ENCODE results near the gene GCGR.
A peak's percentile ranks its signal among the peaks of the same experiment; 100 is the strongest.

GCGR gene

DNA sequence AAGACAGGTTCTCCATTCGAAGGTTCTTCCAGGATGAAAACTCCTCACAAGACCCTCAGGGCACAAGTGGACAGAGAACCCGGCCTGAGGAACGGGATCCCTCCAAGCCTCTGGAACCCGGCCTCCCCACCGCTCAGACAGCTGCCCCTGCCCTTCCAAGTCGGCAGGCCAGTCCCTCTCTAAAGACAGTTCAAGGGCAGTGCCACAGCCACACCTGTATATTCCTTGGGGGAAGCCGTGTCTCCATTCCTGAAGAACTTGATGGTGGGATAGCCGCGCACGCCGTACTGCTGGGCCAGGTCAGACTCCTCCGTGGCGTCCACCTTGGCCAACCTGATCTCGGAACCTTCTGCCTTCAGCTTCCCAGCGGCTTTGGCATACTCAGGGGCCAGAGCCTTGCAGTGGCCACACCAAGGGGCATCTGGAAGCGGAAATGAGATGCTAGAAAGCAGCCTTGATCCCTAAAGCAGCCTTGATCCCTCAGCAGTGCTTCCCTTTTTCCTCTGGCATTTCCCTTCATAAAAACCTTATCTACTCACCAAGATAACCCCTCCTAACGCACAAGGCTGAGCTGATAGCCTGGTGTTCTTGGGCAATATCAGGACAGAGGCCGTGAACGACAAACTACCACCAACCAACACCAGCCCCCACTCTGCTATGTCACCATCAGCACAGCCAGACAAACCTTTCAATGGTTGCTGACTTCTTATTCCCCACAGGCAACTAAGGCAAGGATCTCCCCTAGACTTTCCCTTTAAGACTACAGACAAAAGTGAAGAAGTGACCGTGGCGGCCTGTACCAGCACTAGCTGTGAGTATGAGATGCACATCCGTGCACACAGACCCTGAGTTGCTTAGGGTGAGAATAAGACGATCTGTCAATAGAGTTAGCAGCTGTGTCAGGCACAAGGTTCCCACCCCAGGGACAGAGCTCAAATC is 55.3 kb downstream of the GCGR start:
- TF ChIP-seq FOXK2 (IDR thresholded peaks at IDR 0.05) (no peak), SUZ12 (IDR thresholded peaks at IDR 0.05) (no peak), FOXM1 (IDR thresholded peaks at IDR 0.05; ENCODE audit: borderline replicate concordance) (no peak), FOXA1 (IDR thresholded peaks at IDR 0.05) (no peak), ARNT (IDR thresholded peaks at IDR 0.05) (no peak), ZNF384 (IDR thresholded peaks at IDR 0.05) (no peak), CTBP1 (IDR thresholded peaks at IDR 0.05; ENCODE audit: borderline replicate concordance) (no peak), LEF1 (IDR thresholded peaks at IDR 0.05; ENCODE audit: borderline replicate concordance) (no peak), SP1 (IDR thresholded peaks at IDR 0.05) (no peak), HDGF (IDR thresholded peaks at IDR 0.05; ENCODE audit: borderline replicate concordance) (no peak)
- TF ChIP-seq, protein P1, sequence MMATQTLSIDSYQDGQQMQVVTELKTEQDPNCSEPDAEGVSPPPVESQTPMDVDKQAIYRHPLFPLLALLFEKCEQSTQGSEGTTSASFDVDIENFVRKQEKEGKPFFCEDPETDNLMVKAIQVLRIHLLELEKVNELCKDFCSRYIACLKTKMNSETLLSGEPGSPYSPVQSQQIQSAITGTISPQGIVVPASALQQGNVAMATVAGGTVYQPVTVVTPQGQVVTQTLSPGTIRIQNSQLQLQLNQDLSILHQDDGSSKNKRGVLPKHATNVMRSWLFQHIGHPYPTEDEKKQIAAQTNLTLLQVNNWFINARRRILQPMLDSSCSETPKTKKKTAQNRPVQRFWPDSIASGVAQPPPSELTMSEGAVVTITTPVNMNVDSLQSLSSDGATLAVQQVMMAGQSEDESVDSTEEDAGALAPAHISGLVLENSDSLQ (IDR thresholded peaks at IDR 0.05), result no peak
- no peak for DNase-seq (ENCODE audit: extremely low spot score)
- POLR2A ChIA-PET, result interaction anchor here (0.6 to 1.4 kb wide), 9 partner anchors 8 to 164 kb away, joined by 3 to 9 read pairs (median 3); partner anchors contain the start of genes CENPX, LRRC45, MCRIP1 and MRPL12
- CTCF ChIA-PET, result no interaction called here

DNA sequence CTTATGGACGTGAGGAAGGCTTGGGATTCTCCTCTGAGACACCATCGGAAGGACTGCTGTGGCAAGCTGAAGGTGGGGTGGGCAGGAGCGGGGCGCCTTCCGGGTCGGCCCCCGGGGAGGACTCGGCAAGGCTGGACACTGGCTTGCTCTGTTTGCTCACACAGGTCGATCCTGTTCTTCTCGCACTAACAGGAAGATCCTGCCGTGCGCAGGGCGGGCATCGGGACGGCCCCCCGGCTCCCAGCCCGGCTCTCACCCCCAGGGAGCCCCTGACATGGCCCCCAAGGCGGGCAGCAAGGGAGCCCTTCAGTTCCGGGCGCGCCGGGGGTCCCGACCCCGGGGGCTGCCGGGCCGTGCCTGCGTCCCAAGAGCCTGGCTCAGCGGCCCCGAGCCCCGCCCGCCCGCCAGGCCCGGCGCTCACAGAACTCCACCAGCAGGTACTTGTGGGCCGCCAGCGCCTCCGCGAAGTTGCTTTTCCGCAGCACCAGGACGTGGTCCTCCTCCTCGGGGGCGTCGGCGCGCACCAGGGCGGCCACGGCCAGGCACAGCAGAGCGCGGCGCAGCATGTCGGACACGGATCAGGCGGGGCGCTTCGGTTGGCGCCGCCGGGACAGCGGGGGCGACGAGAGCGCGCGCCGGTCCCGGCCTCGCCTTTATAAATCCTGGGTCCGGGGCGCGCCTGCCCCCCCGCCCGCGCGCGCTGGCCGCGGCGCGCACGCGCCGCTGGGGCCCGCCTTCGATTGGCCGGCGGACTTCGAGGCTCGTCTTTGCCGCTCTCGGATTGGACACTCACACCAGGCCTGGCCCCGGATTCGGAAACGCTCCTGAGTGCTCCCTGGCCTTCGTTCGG is 56.2 kb downstream of the GCGR start, which contains the start of gene P4HB:
Gene P4HB (minus strand): TSS at position 630 of the 850 bp plus-strand sequence. CDS start 64 bp downstream, at position 566.
- POLR2A ChIA-PET, result interaction anchor here (0.6 to 1.9 kb wide), 14 partner anchors 7 to 163 kb away, joined by 3 to 11 read pairs (median 4); partner anchors contain the start of genes CENPX, LRRC45, MCRIP1 and MRPL12
- peak; percentile 97 for DNase-seq (ENCODE audit: extremely low spot score)
- CTCF ChIA-PET, result no interaction called here
- TF ChIP-seq TARDBP (IDR thresholded peaks at IDR 0.05), result no peak
- TF ChIP-seq FOXK2 (IDR thresholded peaks at IDR 0.05), result no peak
- no peak for TF ChIP-seq HDGF (IDR thresholded peaks at IDR 0.05; ENCODE audit: borderline replicate concordance)
- TF ChIP-seq FOXM1 (IDR thresholded peaks at IDR 0.05; ENCODE audit: borderline replicate concordance), result peak; percentile 81
- TF ChIP-seq CTBP1 (IDR thresholded peaks at IDR 0.05; ENCODE audit: borderline replicate concordance), result no peak
- TF ChIP-seq ELF4 (IDR thresholded peaks at IDR 0.05), result no peak

DNA sequence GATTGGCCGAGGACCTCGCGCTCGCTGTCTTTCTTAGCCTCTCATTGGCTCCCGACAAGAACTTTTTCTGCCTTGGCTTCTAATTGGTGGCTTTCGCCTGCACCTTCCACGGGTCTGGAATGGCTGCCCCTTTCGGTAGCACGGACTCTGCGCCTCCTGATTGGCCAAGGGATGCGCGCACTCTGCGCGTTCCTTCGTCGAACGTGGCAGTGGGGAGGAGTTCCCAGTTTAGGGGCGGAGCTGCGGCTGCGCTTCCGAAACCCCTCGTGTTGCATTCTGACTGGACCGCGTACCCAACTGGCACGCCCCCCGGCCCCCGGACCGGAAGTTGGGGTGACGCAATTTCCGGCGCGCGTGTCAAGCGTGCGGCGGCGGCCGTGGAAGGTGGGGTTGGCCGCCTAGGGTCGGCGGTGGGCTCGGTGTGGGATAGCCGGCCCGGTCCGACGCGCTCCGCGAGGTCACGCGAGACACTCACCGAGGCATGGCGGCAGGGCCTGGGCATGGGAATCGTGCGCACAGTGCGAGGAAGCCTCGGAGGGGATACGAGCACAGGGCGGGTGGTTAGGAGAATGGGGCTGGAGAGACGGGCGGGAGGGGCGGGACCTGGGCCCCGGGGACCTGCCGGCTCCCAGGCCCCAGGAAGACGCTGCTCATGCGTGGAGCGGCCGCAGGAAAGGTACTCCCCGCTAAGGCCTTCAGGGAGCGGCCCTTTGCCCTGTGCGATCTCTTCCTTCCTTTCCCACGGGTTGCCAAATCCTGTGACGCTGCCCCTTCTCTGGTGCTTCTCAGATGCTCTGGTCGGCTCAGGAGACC is 57.0 kb downstream of the GCGR start:
- TF ChIP-seq NFRKB (IDR thresholded peaks at IDR 0.05) (no peak), CTBP1 (IDR thresholded peaks at IDR 0.05; ENCODE audit: borderline replicate concordance) (no peak), TARDBP (IDR thresholded peaks at IDR 0.05) (no peak), HDGF (IDR thresholded peaks at IDR 0.05; ENCODE audit: borderline replicate concordance) (no peak; the same call in 1 of the 2 replicates), ZNF384 (IDR thresholded peaks at IDR 0.05) (no peak; the same call in none of the 2 replicates), ARNT (IDR thresholded peaks at IDR 0.05) (no peak), SUZ12 (IDR thresholded peaks at IDR 0.05) (no peak), FOXM1 (IDR thresholded peaks at IDR 0.05; ENCODE audit: borderline replicate concordance) (no peak), ELF4 (IDR thresholded peaks at IDR 0.05) (peak; percentile 26; the same call in 1 of the 2 replicates), FOXK2 (IDR thresholded peaks at IDR 0.05) (no peak), LEF1 (IDR thresholded peaks at IDR 0.05; ENCODE audit: borderline replicate concordance) (peak; percentile 74; the same call in 1 of the 2 replicates), BHLHE40 (IDR thresholded peaks at IDR 0.05; ENCODE audit: borderline replicate concordance) (no peak), L3MBTL2 (conservative IDR thresholded peaks at IDR 0.05) (peak; percentile 95), SP1 (IDR thresholded peaks at IDR 0.05) (no peak), FOXA1 (IDR thresholded peaks at IDR 0.05) (no peak)
- TF ChIP-seq, protein P1 (IDR thresholded peaks at IDR 0.05), result peak; percentile 41
- DNase-seq (ENCODE audit: extremely low spot score), result peak; percentile 98
- ChIA-PET CTCF (no interaction called here), POLR2A (interaction anchor here (0.6 to 1.9 kb wide), 7 partner anchors 8 to 56 kb away, joined by 3 to 11 read pairs (median 9); partner anchors contain the start of genes MCRIP1 and PPP1R27)

DNA sequence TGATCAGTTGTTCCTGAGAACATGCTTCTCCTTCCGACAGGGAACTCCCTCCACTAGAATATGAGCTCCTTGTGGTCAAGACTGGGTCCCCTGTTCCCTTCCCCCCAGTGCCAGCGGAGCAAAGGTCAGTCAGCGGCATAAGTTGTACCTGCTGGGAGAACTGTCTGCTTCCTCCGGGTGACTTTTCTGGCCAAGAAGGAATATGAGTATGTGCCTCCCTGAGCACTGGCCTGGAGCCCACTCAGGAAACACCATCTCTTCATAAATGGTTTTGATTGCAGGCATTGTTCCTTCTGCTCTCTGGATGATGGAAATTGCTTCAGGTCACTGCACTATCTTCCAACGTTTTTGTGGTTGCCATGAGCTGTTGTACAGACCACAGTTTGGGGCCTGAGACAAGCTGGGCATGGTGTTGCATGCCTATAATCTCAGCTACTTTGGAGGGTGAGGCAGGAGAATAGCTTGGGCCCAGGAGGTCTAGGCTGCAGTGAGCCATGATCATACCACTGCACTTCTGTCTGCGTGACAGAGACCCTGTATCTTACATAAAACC is 59.2 kb downstream of the GCGR start:
- POLR2A ChIA-PET, result interaction anchor here (1.2 to 1.4 kb wide), 3 partner anchors 11 to 149 kb away, joined by 3 to 7 read pairs (median 5); partner anchors contain the start of gene MCRIP1
- DNase-seq (ENCODE audit: extremely low spot score), result no peak
- TF ChIP-seq L3MBTL2 (conservative IDR thresholded peaks at IDR 0.05) (no peak), ARNT (IDR thresholded peaks at IDR 0.05) (no peak), CTBP1 (IDR thresholded peaks at IDR 0.05; ENCODE audit: borderline replicate concordance) (no peak), SP1 (IDR thresholded peaks at IDR 0.05) (no peak), ZNF384 (IDR thresholded peaks at IDR 0.05) (no peak), TARDBP (IDR thresholded peaks at IDR 0.05) (no peak), HDGF (IDR thresholded peaks at IDR 0.05; ENCODE audit: borderline replicate concordance) (no peak), BHLHE40 (IDR thresholded peaks at IDR 0.05; ENCODE audit: borderline replicate concordance) (no peak), ELF4 (IDR thresholded peaks at IDR 0.05) (no peak), FOXM1 (IDR thresholded peaks at IDR 0.05; ENCODE audit: borderline replicate concordance) (no peak), LEF1 (IDR thresholded peaks at IDR 0.05; ENCODE audit: borderline replicate concordance) (no peak), SUZ12 (IDR thresholded peaks at IDR 0.05) (no peak), FOXK2 (IDR thresholded peaks at IDR 0.05) (no peak), NFRKB (IDR thresholded peaks at IDR 0.05) (no peak), FOXA1 (IDR thresholded peaks at IDR 0.05) (no peak)
- TF ChIP-seq, protein P1 (IDR thresholded peaks at IDR 0.05), result no peak
- CTCF ChIA-PET, result no interaction called here
